Measurements from ENCODE around the gene MMP17.

DNA sequence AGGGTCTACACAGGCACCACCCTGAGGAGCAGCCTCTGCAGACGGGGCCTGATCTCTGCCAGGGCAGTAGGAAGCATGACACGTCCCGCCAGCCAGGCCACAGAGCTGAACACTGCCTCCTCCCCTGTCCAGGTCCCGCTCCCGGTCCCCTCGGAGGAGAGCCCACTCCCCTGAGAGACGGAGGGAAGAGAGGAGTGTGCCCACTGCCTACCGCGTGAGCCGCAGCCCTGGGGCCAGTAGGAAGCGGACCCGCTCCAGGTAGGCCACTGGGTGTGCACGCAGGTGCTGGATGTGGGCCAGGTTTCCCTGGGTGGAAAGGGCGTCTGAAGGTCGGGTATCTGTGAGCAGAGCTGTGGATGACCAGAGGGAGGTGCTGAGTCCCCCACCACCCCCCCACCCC, 41.9 kb upstream of the MMP17 start:
- no peak for TF ChIP-seq POLR2AphosphoS5 (IDR thresholded peaks at IDR 0.05)
- no peak for TF ChIP-seq POLR2A (IDR thresholded peaks at IDR 0.05)
